Uterus (tissue), 2 donors: ENCODE results near the gene SPRING1.

Experiments
- POLR2A ChIP-seq, 2 donors: fragments of 450-650 bp; IDR thresholded peaks; one replicate each; pipeline ENCODE4 v1.6.1; 2016; ENCODE audit warnings: antibody characterized with exemption in 2 of 2, mild to moderate bottlenecking in 1 of 2, moderate library complexity in 1 of 2
- TF ChIP-seq, protein P1 (sequence below), 4 experiments: fragments of 200-600 bp in 2 of 4; fragments of 450-650 bp in 2 of 4; sonication (generic) in 2 of 4; IDR thresholded peaks; one replicate each; pipeline ENCODE4 v1.5.1; 2016 to 2019; ENCODE audit warnings: antibody characterized with exemption in 4 of 4, mild to moderate bottlenecking in 2 of 4, moderate library complexity in 1 of 4

DNA sequence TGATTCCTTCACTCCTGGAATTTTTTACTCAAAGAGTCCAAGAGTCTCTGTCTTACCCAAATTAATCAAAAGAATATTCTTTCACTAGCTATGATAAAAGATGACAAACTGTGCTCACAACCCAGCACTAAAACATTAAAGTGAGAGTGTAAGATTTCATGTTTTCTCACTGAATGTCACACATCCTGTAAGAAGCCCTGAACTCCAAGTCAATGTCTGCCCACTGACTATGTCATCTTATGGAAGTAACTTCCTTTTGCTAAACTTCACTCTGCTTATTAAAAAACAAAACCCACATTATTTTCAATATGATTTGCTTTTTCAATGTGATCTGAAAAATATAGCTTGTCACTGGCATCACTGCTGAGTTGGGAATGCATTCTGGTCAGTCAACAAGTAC, 15.6 kb downstream of the SPRING1 start:
- TF ChIP-seq, protein P1, sequence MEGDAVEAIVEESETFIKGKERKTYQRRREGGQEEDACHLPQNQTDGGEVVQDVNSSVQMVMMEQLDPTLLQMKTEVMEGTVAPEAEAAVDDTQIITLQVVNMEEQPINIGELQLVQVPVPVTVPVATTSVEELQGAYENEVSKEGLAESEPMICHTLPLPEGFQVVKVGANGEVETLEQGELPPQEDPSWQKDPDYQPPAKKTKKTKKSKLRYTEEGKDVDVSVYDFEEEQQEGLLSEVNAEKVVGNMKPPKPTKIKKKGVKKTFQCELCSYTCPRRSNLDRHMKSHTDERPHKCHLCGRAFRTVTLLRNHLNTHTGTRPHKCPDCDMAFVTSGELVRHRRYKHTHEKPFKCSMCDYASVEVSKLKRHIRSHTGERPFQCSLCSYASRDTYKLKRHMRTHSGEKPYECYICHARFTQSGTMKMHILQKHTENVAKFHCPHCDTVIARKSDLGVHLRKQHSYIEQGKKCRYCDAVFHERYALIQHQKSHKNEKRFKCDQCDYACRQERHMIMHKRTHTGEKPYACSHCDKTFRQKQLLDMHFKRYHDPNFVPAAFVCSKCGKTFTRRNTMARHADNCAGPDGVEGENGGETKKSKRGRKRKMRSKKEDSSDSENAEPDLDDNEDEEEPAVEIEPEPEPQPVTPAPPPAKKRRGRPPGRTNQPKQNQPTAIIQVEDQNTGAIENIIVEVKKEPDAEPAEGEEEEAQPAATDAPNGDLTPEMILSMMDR (IDR thresholded peaks at IDR 0.05) = no peak
- no peak for TF ChIP-seq POLR2A (IDR thresholded peaks at IDR 0.05)
